Activated T-cell treated with anti-CD3 and anti-CD28 coated beads, Interleukin-2, amount 50 U/mL, for 24 hours (primary cell): Measurements from ENCODE around the gene PLCB4.

Experiments
- DNase-seq: peaks from one replicate; pipeline ENCODE4 v3.0.0-alpha.2; 2020
- H3K27ac Mint-ChIP-seq: 2 replicates; pipeline ENCODE4 v1.8.0; 2020; ENCODE audit warnings: mild to moderate bottlenecking, mixed read lengths
- H3K27me3 Mint-ChIP-seq: 2 replicates; pipeline ENCODE4 v1.8.0; 2020; ENCODE audit warnings: mixed read lengths
- H3K36me3 Mint-ChIP-seq: 2 replicates; pipeline ENCODE4 v1.8.0; 2020; ENCODE audit warnings: low read depth, mixed read lengths
- H3K4me1 Mint-ChIP-seq: 2 replicates; pipeline ENCODE4 v1.8.0; 2020; ENCODE audit warnings: low read depth, mixed read lengths
- H3K4me3 Mint-ChIP-seq: 2 replicates; pipeline ENCODE4 v1.8.0; 2020; ENCODE audit warnings: mild to moderate bottlenecking, moderate library complexity, mixed read lengths
- H3K9me3 Mint-ChIP-seq: 2 replicates; pipeline ENCODE4 v1.8.0; 2020; ENCODE audit warnings: mixed read lengths

PLCB4 gene

DNA sequence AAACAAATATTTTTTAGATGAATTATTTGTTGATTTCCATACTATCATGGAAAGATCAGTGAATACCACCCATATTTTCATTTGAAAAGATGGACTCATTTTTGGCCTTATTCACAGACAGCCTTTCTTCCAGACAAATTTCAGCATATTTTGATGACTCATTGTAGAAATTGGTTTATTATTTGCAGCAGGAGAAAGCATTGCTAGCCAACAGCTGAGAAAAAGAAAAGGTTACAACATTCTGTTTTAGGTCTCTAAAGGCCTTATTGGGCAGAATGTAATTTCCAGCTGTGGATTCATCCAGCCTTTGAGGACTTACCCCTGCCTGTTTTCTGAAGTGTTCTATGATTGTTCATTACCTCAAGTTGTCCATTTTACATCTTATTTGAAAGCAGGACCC is 201.9 kb downstream of the PLCB4 start:
- no peak for DNase-seq
- H3K36me3 Mint-ChIP-seq: no peaks in the 10 kb centered on the region
- H3K27ac Mint-ChIP-seq: no peak overlapping the region
- H3K9me3 Mint-ChIP-seq: no peaks in the 10 kb centered on the region
- no peaks in the 10 kb centered on the region for H3K4me1 Mint-ChIP-seq
- H3K4me3 Mint-ChIP-seq: no peak overlapping the region
- no peaks in the 10 kb centered on the region for H3K27me3 Mint-ChIP-seq

DNA sequence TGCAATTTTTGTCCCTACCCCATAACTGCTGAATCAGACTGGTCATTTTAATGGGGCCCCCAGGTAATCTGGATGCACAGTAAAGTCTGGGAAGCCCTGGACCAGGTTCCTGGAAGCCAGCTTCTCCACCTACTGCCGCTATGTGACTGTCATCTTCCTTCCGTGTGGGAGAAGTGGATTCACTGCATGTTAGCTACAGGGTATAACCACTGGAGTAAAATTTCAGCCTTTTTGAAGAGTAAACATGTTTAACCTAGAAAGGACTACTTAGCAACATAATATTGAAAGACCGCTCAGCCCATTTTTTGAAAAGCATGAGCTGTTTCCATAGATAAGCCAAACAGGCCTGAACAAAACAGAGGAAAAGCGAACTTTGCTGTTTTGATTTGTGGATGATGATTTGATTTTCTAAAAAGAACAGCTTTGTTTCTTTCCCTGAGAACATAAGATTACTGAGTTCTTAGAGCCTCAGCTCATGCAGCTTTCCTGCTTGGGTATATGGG is 208.1 kb downstream of the PLCB4 start:
- H3K4me1 Mint-ChIP-seq: no peaks in the 10 kb centered on the region
- no peak for DNase-seq
- H3K9me3 Mint-ChIP-seq: peaks cover 2% of the 10 kb centered on the region
- H3K36me3 Mint-ChIP-seq: no peaks in the 10 kb centered on the region
- H3K27ac Mint-ChIP-seq: no peak overlapping the region
- H3K27me3 Mint-ChIP-seq: no peaks in the 10 kb centered on the region
- H3K4me3 Mint-ChIP-seq: no peak overlapping the region

DNA sequence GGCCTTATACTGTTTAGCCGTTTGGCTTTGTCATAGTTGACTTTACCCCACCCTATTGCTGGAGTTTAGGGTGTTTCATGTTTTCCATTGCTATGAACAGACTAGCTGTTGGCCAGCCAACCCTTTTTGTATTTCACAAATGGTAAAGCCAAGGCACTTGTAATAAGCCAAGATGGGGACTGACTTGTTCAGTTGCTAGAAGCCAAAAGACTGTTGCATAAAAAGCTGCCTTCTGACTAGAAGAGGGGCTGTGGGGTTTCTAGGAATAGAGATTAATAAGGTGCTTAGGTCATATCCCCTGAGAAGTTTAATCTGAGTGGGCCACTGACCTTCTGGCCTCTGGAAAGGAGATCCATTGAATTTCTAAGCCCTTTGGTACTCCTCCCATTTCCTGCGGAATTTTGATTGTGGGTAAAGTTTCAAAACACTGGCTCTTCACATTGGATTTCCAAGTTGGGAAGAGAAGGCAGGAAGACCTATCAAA is 211.1 kb downstream of the PLCB4 start:
- H3K4me3 Mint-ChIP-seq: no peak overlapping the region
- H3K9me3 Mint-ChIP-seq: peaks cover 2% of the 10 kb centered on the region
- H3K4me1 Mint-ChIP-seq: no peaks in the 10 kb centered on the region
- H3K36me3 Mint-ChIP-seq: no peaks in the 10 kb centered on the region
- H3K27ac Mint-ChIP-seq: no peak overlapping the region
- H3K27me3 Mint-ChIP-seq: no peaks in the 10 kb centered on the region
- DNase-seq: no peak

DNA sequence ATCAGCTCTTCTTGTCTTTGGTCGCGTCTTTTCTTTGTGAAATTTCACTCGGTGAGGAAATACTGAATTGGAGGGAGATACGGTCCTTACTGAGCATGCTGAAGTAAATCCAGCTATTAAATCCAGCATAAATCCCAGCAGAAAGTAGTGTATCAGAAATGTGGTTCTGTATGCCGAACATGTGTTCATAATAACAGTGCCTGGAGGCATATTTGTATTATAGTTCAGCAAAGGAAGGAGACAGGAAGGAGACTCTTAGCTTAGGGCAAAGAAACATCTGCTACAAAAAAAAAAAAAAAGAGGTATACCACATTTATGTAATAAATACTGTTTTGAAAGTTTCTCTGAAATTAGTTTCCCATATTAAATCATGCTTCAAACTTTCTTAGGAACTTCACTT is 211.8 kb downstream of the PLCB4 start:
- Mint-ChIP-seq H3K9me3 (peaks cover 2% of the 10 kb centered on the region), H3K4me1 (no peaks in the 10 kb centered on the region), H3K4me3 (no peak overlapping the region), H3K27ac (no peak overlapping the region), H3K36me3 (no peaks in the 10 kb centered on the region), H3K27me3 (no peaks in the 10 kb centered on the region)
- DNase-seq: no peak

DNA sequence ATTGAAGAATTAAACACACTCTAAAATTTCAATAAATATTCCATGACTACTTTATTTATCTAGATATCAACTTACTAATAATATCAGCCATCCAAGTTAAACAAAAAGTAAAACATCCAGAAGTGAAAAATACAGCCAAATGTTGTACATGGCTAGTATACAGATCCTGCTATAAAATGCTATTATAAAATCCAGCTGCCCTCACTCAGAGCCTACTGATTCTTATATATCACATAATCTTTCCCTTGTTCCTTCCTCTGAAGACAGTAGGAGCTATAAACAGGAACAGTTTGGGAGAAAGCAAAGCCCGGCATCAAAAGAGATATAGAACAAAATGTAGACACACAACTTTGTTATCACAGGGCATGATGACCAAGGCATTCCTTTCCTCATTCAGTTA is 212.9 kb downstream of the PLCB4 start:
- H3K36me3 Mint-ChIP-seq: no peaks in the 10 kb centered on the region
- H3K27me3 Mint-ChIP-seq: no peaks in the 10 kb centered on the region
- DNase-seq: no peak
- no peaks in the 10 kb centered on the region for H3K4me1 Mint-ChIP-seq
- H3K4me3 Mint-ChIP-seq: no peak overlapping the region
- H3K9me3 Mint-ChIP-seq: no peaks in the 10 kb centered on the region
- no peak overlapping the region for H3K27ac Mint-ChIP-seq

DNA sequence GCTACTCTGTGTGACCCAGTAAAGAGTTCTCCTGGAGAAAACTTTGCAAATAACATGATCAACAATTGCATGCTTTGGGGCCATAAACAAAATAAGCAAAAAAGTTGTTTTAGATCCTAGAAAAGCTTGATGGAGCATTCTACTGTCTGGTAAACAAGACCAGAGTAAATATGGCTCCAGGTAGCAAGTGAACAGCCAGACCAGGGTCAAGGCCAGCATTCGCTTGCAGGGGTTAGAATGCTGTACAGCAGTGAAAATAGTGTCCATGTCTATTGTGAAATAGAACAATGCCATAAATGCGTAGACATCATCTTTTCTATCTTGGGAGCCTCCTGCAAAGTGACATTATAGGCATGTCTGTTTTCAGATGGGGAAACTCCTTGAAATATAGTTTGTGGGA is 216.7 kb downstream of the PLCB4 start:
- H3K36me3 Mint-ChIP-seq: no peaks in the 10 kb centered on the region
- no peaks in the 10 kb centered on the region for H3K4me1 Mint-ChIP-seq
- H3K27me3 Mint-ChIP-seq: no peaks in the 10 kb centered on the region
- H3K9me3 Mint-ChIP-seq: no peaks in the 10 kb centered on the region
- no peak overlapping the region for H3K4me3 Mint-ChIP-seq
- no peak overlapping the region for H3K27ac Mint-ChIP-seq
- no peak for DNase-seq

- Mint-ChIP-seq H3K4me1 (no peaks in the 10 kb centered on the region), H3K4me3 (no peak overlapping the region), H3K9me3 (no peaks in the 10 kb centered on the region), H3K27me3 (no peaks in the 10 kb centered on the region), H3K36me3 (no peaks in the 10 kb centered on the region), H3K27ac (no peak overlapping the region)
- DNase-seq: no peak
Measured at GRCh38 chr20:9286501-9287461, 217.9 kb downstream of the PLCB4 start.

DNA sequence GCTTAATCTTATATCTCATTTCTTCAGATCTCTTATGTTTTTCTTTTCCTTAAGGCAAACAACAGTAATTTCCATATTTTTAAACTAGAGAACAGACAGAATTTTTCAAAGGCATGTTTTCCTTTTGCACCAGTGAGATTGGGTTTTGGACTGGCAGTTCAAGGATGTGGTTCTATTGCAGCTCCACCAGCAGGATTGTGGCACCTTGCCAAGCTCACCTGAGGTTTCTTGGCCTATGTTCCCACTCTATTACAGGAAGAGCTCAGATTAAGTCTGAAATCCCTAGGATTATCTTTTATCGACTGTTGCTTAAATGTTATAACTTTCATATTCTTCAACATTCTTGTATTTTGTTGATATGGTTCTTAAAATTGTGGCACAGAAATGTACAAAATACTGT is 218.9 kb downstream of the PLCB4 start:
- Mint-ChIP-seq H3K9me3 (peaks cover 3% of the 10 kb centered on the region), H3K4me1 (no peaks in the 10 kb centered on the region), H3K27ac (no peak overlapping the region)

DNA sequence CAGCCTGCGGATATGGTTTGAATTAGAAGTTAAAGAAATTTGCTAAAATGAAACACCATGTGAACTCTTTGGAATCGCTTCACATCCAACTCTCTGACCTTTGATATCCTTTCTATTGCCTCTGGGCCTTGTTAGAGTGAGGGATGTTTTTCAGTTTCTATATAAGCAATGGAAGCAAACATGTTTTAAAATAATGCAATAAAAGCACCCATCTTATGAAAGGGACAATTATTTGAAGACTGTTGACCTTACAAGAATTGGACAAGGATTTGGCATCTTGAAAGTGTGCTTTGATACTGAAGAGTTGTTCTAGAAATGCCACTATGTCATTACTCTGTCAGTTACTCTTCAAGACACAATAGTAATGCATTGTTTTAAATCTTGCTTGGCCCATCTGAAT is 221.4 kb downstream of the PLCB4 start:
- H3K36me3 Mint-ChIP-seq: no peaks in the 10 kb centered on the region

More for the DNA sequence above, 218.9 kb downstream of the PLCB4 start:
- Mint-ChIP-seq H3K4me3 (no peak overlapping the region), H3K27me3 (no peaks in the 10 kb centered on the region), H3K36me3 (no peaks in the 10 kb centered on the region)
- DNase-seq: no peak

GRCh38 chr20:9293145-9293544 is 224.3 kb downstream of the PLCB4 start:
- no peak overlapping the region for H3K4me3 Mint-ChIP-seq
- peaks cover 3% of the 10 kb centered on the region for H3K9me3 Mint-ChIP-seq
- DNase-seq: no peak
- no peaks in the 10 kb centered on the region for H3K4me1 Mint-ChIP-seq
- H3K27me3 Mint-ChIP-seq: no peaks in the 10 kb centered on the region
- H3K36me3 Mint-ChIP-seq: no peaks in the 10 kb centered on the region
- no peak overlapping the region for H3K27ac Mint-ChIP-seq

More for the DNA sequence above, 221.4 kb downstream of the PLCB4 start:
- Mint-ChIP-seq H3K27ac (no peak overlapping the region), H3K4me1 (no peaks in the 10 kb centered on the region), H3K9me3 (peaks cover 3% of the 10 kb centered on the region), H3K27me3 (no peaks in the 10 kb centered on the region), H3K4me3 (no peak overlapping the region)
- DNase-seq: no peak

GRCh38 chr20:9294041-9294440 is 225.2 kb downstream of the PLCB4 start:
- peaks cover 3% of the 10 kb centered on the region for H3K9me3 Mint-ChIP-seq
- H3K4me3 Mint-ChIP-seq: no peak overlapping the region
- DNase-seq: no peak
- no peaks in the 10 kb centered on the region for H3K36me3 Mint-ChIP-seq
- no peaks in the 10 kb centered on the region for H3K4me1 Mint-ChIP-seq
- H3K27ac Mint-ChIP-seq: no peak overlapping the region
- H3K27me3 Mint-ChIP-seq: no peaks in the 10 kb centered on the region

DNA sequence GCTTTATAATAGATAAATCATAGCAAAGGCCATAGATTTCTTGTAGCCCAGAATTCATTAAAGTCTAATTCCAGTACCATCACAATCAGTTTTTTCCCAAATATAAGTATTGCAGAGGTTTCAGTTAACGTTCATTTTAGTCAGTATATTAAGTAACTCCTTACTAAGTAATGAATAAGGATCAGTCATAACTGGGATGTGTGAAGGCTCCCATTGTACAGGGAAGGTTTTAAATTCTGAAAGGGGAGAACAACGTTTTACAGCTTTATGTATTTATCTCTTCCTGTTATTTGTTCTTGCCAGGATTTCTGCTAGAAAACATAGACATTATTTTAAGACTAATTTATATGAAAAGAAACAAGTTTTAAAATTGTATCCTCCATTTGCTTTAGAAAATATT is 230.0 kb downstream of the PLCB4 start:
- H3K36me3 Mint-ChIP-seq: no peaks in the 10 kb centered on the region
- H3K27me3 Mint-ChIP-seq: no peaks in the 10 kb centered on the region
- no peak overlapping the region for H3K4me3 Mint-ChIP-seq
- no peak overlapping the region for H3K27ac Mint-ChIP-seq
- no peaks in the 10 kb centered on the region for H3K9me3 Mint-ChIP-seq
- DNase-seq: no peak
- H3K4me1 Mint-ChIP-seq: no peaks in the 10 kb centered on the region

GRCh38 chr20:9300080-9300479 is 231.2 kb downstream of the PLCB4 start:
- H3K4me3 Mint-ChIP-seq: no peak overlapping the region
- H3K27me3 Mint-ChIP-seq: no peaks in the 10 kb centered on the region
- H3K27ac Mint-ChIP-seq: no peak overlapping the region
- H3K9me3 Mint-ChIP-seq: no peaks in the 10 kb centered on the region
- no peak for DNase-seq
- H3K4me1 Mint-ChIP-seq: no peaks in the 10 kb centered on the region
- no peaks in the 10 kb centered on the region for H3K36me3 Mint-ChIP-seq

DNA sequence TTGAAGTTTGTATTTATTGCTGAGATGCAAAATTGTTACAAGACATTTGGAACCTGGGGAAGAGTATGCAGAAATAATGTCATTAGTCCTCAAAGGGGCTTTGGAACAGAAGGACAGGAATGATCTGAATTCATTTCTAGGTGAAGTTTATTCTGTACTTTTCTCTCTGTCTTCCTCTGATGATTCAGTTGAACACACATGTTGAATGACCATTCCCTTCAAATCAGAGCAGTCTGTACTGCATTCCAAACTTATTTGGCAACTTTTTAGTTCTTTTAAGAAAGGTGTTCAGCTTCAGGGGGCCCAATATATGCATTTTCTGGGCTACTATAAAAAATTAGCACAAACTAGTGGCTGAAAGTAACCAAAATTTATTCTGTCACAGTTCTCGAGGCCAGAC is 231.6 kb downstream of the PLCB4 start:
- DNase-seq: no peak
- Mint-ChIP-seq H3K4me3 (no peak overlapping the region), H3K36me3 (no peaks in the 10 kb centered on the region), H3K27me3 (no peaks in the 10 kb centered on the region), H3K27ac (no peak overlapping the region), H3K4me1 (no peaks in the 10 kb centered on the region), H3K9me3 (no peaks in the 10 kb centered on the region)
